Measurements from ENCODE around the gene DNAJC15. TPM values are rescaled to one million over a fixed set of nuclear protein-coding genes. Genes with fewer than 3 reads are reported as not detected.

Gene DNAJC15
- total and polyA plus RNA-seq, 2 donors (not counting 1 experiment from before 2014, with no cell fraction given) = 18.5 to 34.6 TPM

- DNase-seq (ENCODE audit: low read depth in 2 of 2) = no peak
- H2AFZ ChIP-seq (ENCODE audit: low read length) = no peak overlapping the region
- H3K79me2 ChIP-seq (ENCODE audit: control insufficient read depth, insufficient read depth, low read length) = no peaks in the 10 kb centered on the region
- no peak overlapping the region for H3K27ac ChIP-seq (ENCODE audit: insufficient read depth, low read length)
- no peak overlapping the region for H3K4me2 ChIP-seq (ENCODE audit: extremely low read depth, insufficient read depth, low read length)
- no peak for TF ChIP-seq EZH2 (IDR thresholded peaks at IDR 0.05; ENCODE audit: low read length, missing control alignments)
- H3K9me3 ChIP-seq (ENCODE audit: control insufficient read depth, insufficient read depth, low read depth, low read length) = no peaks in the 10 kb centered on the region
- H3K27me3 ChIP-seq (ENCODE audit: control insufficient read depth, insufficient read depth, low read length) = no peaks in the 10 kb centered on the region
- no peak overlapping the region for H3K4me3 ChIP-seq (replicated peaks in 1 of 4; ENCODE audit: control extremely low read depth in 1 of 4, insufficient read depth in 1 of 4, low read depth in 3 of 4, low read length in 4 of 4)
- H3K36me3 ChIP-seq (ENCODE audit: control insufficient read depth, insufficient read depth, low read length) = no peaks in the 10 kb centered on the region
- H3K4me1 ChIP-seq (ENCODE audit: control insufficient read depth, extremely low read depth, insufficient read depth, low read length) = no peaks in the 10 kb centered on the region
- H3K9ac ChIP-seq (ENCODE audit: insufficient read depth, low read length) = no peak overlapping the region
- no peaks in the 10 kb centered on the region for H4K20me1 ChIP-seq (ENCODE audit: control insufficient read depth, extremely low read depth, insufficient read depth, low read length)
These were observed 77.3 kb downstream of the DNAJC15 start for GRCh38 chr13:43100667-43101066.

GRCh38 chr13:43102304-43102703 lies 78.9 kb downstream of the DNAJC15 start:
- Histone ChIP-seq H3K4me1 (ENCODE audit: control insufficient read depth, extremely low read depth, insufficient read depth, low read length) (no peaks in the 10 kb centered on the region), H3K4me2 (ENCODE audit: extremely low read depth, insufficient read depth, low read length) (no peak overlapping the region), H3K27me3 (ENCODE audit: control insufficient read depth, insufficient read depth, low read length) (no peaks in the 10 kb centered on the region), H3K27ac (ENCODE audit: insufficient read depth, low read length) (no peak overlapping the region), H3K79me2 (ENCODE audit: control insufficient read depth, insufficient read depth, low read length) (no peaks in the 10 kb centered on the region), H3K9ac (ENCODE audit: insufficient read depth, low read length) (no peak overlapping the region), H3K36me3 (ENCODE audit: control insufficient read depth, insufficient read depth, low read length) (no peaks in the 10 kb centered on the region), H3K4me3 (replicated peaks in 1 of 4; ENCODE audit: control extremely low read depth in 1 of 4, insufficient read depth in 1 of 4, low read depth in 3 of 4, low read length in 4 of 4) (no peak overlapping the region), H3K9me3 (ENCODE audit: control insufficient read depth, insufficient read depth, low read depth, low read length) (no peaks in the 10 kb centered on the region), H2AFZ (ENCODE audit: low read length) (no peak overlapping the region), H4K20me1 (ENCODE audit: control insufficient read depth, extremely low read depth, insufficient read depth, low read length) (no peaks in the 10 kb centered on the region)
- TF ChIP-seq EZH2 (IDR thresholded peaks at IDR 0.05; ENCODE audit: low read length, missing control alignments) (no peak), CTCF (conservative IDR thresholded peaks at IDR 0.05 in 1 of 2, IDR thresholded peaks at IDR 0.05 in 1 of 2; ENCODE audit: low read depth in 1 of 2, low read length in 2 of 2) (no peak)
- no peak for DNase-seq (ENCODE audit: low read depth in 2 of 2)

- no peak for DNase-seq (ENCODE audit: low read depth in 2 of 2)
- Histone ChIP-seq H4K20me1 (ENCODE audit: control insufficient read depth, extremely low read depth, insufficient read depth, low read length) (no peaks in the 10 kb centered on the region), H3K4me1 (ENCODE audit: control insufficient read depth, extremely low read depth, insufficient read depth, low read length) (peaks cover 6% of the 10 kb centered on the region), H3K9me3 (ENCODE audit: control insufficient read depth, insufficient read depth, low read depth, low read length) (no peaks in the 10 kb centered on the region), H3K27me3 (ENCODE audit: control insufficient read depth, insufficient read depth, low read length) (no peaks in the 10 kb centered on the region), H3K4me2 (ENCODE audit: extremely low read depth, insufficient read depth, low read length) (no peak overlapping the region), H3K4me3 (replicated peaks in 1 of 4; ENCODE audit: control extremely low read depth in 1 of 4, insufficient read depth in 1 of 4, low read depth in 3 of 4, low read length in 4 of 4) (no peak overlapping the region), H3K27ac (ENCODE audit: insufficient read depth, low read length) (no peak overlapping the region), H3K9ac (ENCODE audit: insufficient read depth, low read length) (no peak overlapping the region), H3K79me2 (ENCODE audit: control insufficient read depth, insufficient read depth, low read length) (no peaks in the 10 kb centered on the region), H2AFZ (ENCODE audit: low read length) (no peak overlapping the region), H3K36me3 (ENCODE audit: control insufficient read depth, insufficient read depth, low read length) (no peaks in the 10 kb centered on the region)
- TF ChIP-seq CTCF (conservative IDR thresholded peaks at IDR 0.05 in 1 of 2, IDR thresholded peaks at IDR 0.05 in 1 of 2; ENCODE audit: low read depth in 1 of 2, low read length in 2 of 2) = no peak
- TF ChIP-seq EZH2 (IDR thresholded peaks at IDR 0.05; ENCODE audit: low read length, missing control alignments) = no peak
These were observed 84.4 kb downstream of the DNAJC15 start for GRCh38 chr13:43107780-43108179.

Data from fibroblast of lung (primary cell).